ENCODE data around the gene CDH4.

The CDH4 gene

GRCh38 chr20:61299104-61299503, 47.0 kb downstream of the CDH4 start:
- H3K27ac ChIP-seq (replicated peaks) = no peak overlapping the region
- H3K27me3 ChIP-seq (ENCODE audit: insufficient read depth, poor library complexity, severe bottlenecking) = no peaks in the 10 kb centered on the region

GRCh38 chr20:61299618-61300017, 47.6 kb downstream of the CDH4 start:
- H3K4me3 ChIP-seq (replicated peaks; ENCODE audit: insufficient read depth, low read length) = no peak overlapping the region
- no peak for DNase-seq (ENCODE audit: low read depth in 1 of 2, low spot score in 1 of 2)
- H3K27ac ChIP-seq (replicated peaks) = no peak overlapping the region
- H3K27me3 ChIP-seq (ENCODE audit: insufficient read depth, poor library complexity, severe bottlenecking) = no peaks in the 10 kb centered on the region
- TF ChIP-seq GABPA (IDR thresholded peaks at IDR 0.05; ENCODE audit: low read depth) = no peak

More at GRCh38 chr20:61299104-61299503, 47.0 kb downstream of the CDH4 start:
- TF ChIP-seq SPI1 (IDR thresholded peaks at IDR 0.05; ENCODE audit: borderline replicate concordance, low read depth) (no peak), REST (IDR thresholded peaks at IDR 0.05; ENCODE audit: insufficient replicate concordance, low read depth) (no peak), POLR2AphosphoS5 (IDR thresholded peaks at IDR 0.05; ENCODE audit: low read depth) (no peak), GABPA (IDR thresholded peaks at IDR 0.05; ENCODE audit: low read depth) (no peak), CTCF (IDR thresholded peaks at IDR 0.05; ENCODE audit: insufficient read depth, low read length) (no peak)
- no peak for DNase-seq (ENCODE audit: low read depth in 1 of 2, low spot score in 1 of 2)
- H3K4me3 ChIP-seq (replicated peaks; ENCODE audit: insufficient read depth, low read length) = no peak overlapping the region

- Histone ChIP-seq H3K4me3 (replicated peaks; ENCODE audit: insufficient read depth, low read length) (no peak overlapping the region), H3K27me3 (ENCODE audit: insufficient read depth, poor library complexity, severe bottlenecking) (no peaks in the 10 kb centered on the region), H3K27ac (replicated peaks) (no peak overlapping the region)
- TF ChIP-seq GABPA (IDR thresholded peaks at IDR 0.05; ENCODE audit: low read depth) (no peak), CTCF (IDR thresholded peaks at IDR 0.05; ENCODE audit: insufficient read depth, low read length) (no peak), REST (IDR thresholded peaks at IDR 0.05; ENCODE audit: insufficient replicate concordance, low read depth) (no peak), POLR2AphosphoS5 (IDR thresholded peaks at IDR 0.05; ENCODE audit: low read depth) (no peak), SPI1 (IDR thresholded peaks at IDR 0.05; ENCODE audit: borderline replicate concordance, low read depth) (no peak)
- DNase-seq (ENCODE audit: low read depth in 1 of 2, low spot score in 1 of 2) = no peak
These were observed 48.2 kb downstream of the CDH4 start for GRCh38 chr20:61300293-61300692.

- Histone ChIP-seq H3K27me3 (ENCODE audit: insufficient read depth, poor library complexity, severe bottlenecking) (no peaks in the 10 kb centered on the region), H3K4me3 (replicated peaks; ENCODE audit: insufficient read depth, low read length) (no peak overlapping the region), H3K27ac (replicated peaks) (no peak overlapping the region)
- DNase-seq (ENCODE audit: low read depth in 1 of 2, low spot score in 1 of 2) = no peak
- TF ChIP-seq REST (IDR thresholded peaks at IDR 0.05; ENCODE audit: insufficient replicate concordance, low read depth) (no peak), POLR2AphosphoS5 (IDR thresholded peaks at IDR 0.05; ENCODE audit: low read depth) (no peak)
These were observed 48.6 kb downstream of the CDH4 start for GRCh38 chr20:61300709-61301108.
